T1000 (cell line): ENCODE measurements around the gene PGM1.

Source experiments
- DNase-seq: peaks from one replicate; lab custom pipeline; 2025; ENCODE audit warnings: mixed read lengths; lab: John Stamatoyannopoulos, UW

Gene PGM1

DNA sequence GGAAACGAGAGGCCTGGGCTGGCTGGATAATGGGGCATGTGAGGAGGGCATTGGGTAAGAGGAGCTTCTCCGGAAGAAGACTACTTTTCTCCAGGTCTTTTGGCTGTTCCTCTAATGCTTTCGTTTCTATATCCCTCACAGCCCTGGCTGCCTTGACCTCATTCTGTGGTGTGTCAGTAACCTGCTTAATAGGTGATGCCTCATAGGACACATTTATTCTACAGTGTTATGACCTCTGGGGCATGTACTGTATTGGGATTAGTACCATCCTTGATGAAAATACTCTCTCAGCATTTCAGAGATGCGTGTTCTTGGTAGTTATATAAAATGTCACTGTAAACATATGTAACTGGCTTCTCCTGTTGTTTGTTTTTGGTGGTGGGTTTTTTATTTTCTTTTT is 40.1 kb downstream of the PGM1 start:
- DNase-seq = no peak

GRCh38 chr1:63634471-63634870 is 41.3 kb downstream of the PGM1 start:
- DNase-seq = no peak

- no peak for DNase-seq
Observed at GRCh38 chr1:63635681-63636080, 42.5 kb downstream of the PGM1 start.

GRCh38 chr1:63636192-63637105 is 43.2 kb downstream of the PGM1 start:
- DNase-seq = no peak

DNA sequence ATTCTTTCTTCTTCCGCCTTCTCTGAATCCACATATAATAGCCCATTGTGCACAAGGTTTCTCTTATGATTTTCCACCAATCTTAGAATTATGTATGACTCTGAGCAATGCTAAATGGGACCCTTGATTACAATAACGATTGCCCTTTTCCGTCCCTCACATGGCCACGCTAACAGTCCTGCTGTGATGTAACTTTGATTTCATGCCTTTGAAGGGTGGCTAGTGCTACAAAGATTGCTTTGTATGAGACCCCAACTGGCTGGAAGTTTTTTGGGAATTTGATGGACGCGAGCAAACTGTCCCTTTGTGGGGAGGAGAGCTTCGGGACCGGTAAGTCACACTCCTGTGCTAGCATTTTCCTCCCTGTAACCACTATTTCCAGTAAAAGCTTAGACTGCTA is 45.3 kb downstream of the PGM1 start:
- no peak for DNase-seq

DNA sequence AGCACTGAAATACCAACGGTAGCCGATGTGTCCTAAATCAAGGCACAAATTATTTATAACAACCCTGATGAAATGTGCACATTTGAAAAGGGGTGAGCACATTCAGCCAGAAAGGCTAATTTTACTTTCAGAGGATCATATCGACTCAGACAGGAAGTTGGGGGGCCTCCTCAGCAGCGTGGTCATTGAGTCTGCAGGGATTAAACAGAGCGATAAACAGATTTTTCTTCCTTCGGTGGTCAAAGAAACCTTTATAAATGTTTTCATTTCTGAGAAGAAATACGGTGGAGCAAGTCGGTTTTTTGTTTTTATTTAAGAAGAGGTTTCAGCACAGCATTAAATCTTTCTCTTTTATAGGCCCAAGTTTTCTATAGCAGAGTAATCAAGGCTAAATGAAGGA is 45.7 kb downstream of the PGM1 start:
- DNase-seq = no peak

DNA sequence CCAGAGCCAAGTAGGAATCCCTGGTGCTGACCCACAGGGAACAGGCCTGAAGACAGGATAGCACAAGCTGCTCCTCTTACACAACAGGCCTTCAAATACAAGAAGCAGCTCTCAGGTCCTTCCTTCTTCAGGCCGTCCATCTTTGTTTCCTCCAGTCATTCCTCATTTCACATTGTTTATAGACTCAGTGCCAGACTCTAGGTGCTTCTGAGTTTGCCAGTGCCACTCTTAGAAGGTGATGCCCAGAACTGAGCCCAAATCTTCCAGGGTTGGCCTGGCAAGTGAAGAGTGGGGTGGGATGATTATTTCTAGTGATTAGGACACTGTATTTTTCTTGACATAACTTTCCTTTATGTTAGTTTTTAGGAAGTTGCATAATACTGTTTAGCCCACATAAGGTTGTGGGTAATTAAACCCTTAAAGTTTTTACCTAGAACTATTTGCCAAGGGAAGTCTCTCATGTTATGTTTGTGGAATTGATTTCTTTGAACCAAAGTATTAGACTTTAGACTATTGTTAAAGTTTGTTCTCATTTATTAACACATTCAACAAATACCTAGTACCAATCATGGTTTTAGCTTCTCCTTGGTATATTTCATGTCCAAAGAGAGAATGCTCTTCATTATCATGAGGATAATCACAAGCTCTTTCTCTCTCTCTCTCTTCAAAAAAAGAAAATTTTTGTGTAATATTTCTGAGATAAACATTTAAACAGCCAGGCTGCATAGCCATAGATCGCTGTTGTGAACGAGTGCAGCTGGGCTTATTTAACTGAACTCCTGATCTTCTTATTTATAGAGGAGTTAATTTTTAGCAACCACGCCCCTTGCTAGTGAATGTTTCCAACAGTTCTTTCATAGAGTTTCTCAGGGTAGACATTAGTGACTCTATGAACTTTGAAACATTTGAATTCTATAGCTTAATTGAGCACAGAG is 47.7 kb downstream of the PGM1 start:
- no peak for DNase-seq

GRCh38 chr1:63641615-63642014 is 48.4 kb downstream of the PGM1 start:
- no peak for DNase-seq

DNA sequence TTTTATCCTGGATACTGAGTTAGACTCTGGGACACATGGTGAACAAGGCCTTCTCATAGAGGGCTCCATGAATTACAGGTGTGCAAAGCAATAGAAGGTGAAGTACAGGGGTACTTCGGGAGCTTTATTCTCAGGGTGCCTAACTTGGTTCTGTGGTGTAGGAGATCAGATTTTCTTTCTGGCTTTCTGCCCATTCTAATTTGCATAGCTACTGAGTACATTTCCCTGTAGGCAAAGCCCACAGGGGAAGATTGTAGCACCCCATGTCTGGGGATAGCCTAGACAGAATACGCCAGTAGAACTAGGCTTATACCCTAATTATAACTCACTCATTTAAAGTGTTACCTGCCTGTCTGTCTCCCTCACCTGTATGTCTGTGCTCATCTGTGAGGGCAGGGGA is 49.7 kb downstream of the PGM1 start:
- no peak for DNase-seq

DNA sequence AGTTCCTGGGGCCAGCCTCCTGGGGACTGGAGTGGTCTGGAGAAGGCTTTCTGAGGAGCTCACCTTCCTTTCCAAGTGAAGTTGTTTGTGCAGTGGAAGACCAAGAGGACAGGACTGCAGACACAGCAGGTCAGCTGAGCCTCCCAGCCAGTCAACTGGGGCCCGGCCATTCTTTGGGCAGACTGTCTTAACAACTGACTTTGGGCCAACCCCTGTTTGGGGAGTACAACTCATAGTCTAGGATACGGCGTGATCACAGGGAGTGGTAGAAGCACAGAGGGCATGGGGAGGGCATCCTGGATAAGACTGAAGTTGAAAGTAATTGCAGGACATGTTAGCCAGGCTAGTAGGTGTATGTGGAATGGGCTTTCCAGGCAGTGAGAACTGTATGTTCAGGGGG is 50.3 kb downstream of the PGM1 start:
- no peak for DNase-seq

GRCh38 chr1:63643926-63644325 is 50.7 kb downstream of the PGM1 start:
- DNase-seq = no peak

DNA sequence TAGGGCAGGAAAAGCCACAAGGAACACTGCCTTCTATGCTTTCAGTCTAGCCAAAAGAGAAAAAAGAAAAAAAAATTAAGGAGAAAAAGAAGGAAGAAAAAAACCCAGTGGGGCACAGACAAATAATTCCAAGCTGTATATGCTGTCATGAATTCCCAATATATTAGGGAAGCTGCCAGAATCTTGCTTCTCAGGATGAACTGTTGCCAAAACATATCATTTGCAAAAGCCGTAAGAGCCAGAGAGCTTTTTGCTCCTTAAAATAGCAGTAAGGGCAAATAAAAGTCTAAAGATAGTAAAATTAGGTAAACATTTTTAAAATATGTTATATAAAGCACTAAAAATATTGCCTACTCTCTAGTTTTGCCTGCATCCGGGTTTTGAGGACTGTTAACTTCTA is 52.1 kb downstream of the PGM1 start:
- DNase-seq = no peak

DNA sequence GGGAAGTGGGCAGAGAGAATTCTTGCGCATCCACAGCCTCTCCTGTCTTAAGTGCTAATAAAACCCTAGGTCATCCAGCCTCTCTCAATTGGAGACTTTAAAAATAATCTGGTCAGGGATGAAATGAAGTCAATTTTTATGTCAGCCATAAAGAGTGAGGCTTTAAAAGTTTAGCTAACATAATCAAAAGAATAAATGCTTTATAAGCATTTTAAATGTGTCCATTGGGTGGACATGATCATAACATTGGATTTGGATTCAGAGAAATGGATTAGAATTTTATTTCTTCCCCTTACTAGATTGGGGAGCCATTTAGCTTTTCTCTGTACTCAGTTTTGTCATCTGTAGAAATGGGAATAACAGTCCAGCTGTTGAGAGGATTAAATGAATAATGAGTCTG is 55.5 kb downstream of the PGM1 start:
- no peak for DNase-seq

DNA sequence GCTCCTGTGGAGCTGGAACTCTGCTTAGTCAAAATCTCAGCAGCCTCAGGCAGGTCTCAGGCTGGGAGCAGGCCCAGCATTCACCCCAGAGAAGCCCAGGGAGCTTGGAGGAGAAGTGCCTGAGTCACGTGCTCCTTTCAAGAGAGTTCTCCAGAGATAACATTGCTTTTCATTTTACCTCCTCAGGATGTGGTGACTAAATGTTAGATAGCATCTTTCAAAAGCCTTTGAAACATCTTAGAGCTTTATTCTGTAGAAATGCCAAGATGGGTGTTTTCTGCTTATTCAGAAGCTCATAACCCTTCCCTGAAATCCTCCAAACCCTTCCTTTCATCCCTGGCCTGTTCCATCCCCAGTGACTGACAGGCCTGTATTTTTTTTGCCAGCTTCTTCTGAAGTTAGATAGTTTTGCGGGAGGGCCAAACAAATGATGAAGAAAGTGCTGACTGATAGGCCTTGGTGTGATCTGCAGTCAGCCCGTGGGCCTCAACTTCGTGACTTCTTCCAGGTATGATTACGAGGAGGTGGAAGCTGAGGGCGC is 58.0 kb downstream of the PGM1 start:
- DNase-seq = peak; percentile 32

DNA sequence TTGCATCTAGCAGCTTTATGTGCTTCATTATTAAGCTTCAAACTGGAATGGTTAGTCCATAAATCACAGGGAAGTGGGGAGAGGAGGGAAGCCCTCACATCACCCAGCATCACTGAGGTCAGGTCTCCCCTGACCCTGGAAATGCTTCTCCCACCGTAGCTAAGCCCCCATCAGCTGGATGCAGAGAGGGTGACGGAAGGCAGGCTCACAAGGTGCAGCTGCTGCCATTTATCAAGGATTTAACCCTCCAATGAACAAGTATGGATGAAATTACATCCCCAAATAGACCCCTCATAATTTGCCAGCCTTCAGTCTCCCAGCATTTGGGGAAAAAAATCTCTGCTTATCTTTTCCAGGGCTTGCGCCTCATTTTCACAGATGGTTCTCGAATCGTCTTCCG is 60.8 kb downstream of the PGM1 start:
- DNase-seq = no peak

- no peak for DNase-seq
Observed at GRCh38 chr1:63659448-63659847, 66.2 kb downstream of the PGM1 start.

DNA sequence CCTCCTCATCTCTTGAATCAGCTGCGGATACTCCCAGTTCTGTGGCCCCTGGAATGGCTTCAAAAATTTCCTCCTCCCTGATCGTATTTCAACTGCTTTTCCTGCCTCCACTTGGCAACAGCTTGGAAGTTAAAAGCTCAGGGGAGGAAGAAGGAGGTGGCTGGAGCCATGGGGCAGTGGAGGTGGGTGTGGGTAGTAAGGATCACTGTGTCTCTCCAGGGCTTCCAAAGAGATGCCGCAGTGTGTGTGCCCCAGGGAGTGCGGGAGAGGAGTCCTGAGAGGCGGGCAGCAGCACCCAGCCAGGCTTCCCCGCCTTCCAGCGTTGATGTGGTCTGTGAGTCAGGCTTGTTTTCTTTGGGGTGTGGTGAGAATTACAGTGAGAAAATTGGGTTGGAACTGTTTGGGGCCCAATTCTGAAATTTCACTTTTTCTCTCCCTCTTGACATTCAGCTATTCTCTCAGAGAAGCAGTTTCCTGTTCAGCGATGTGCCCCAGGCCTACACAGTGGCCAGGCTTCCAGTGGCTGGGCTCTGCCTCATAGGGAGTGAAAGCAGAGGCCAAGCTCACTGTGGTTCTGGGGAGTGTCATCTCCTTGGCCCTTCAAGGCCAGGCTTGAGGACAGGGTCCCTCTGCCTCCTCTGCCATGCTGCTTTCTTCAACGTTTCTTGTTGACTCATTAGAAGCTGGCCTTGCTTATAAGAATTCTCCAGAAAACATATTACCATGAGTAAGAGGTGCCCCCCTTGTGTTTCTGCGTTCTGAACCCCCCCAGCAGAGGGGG is 69.0 kb downstream of the PGM1 start:
- peak; percentile 73 for DNase-seq

GRCh38 chr1:63662841-63663240 is 69.6 kb downstream of the PGM1 start:
- DNase-seq = peak; percentile 62

DNA sequence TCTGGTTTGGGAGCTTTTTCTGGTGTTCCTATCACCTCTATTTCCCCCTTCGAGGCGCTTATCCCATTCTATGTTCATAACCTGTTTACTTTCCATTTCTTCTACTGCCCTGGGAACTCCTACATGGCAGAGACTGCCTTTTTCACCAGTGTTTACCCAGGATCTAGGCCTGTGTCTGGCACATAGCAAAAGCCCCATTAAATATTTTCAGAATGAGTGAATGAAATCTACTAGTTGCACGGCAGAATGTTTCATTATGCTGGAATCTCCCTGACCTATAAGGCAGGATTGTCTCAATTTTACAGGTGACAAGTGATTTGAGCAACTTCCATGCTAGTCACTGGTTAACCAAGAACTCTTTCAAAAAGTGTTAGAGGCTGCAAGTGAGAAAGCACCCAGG is 70.1 kb downstream of the PGM1 start:
- no peak for DNase-seq

- no peak for DNase-seq
Observed at GRCh38 chr1:63663873-63664272, 70.7 kb downstream of the PGM1 start.

GRCh38 chr1:63664742-63665141 is 71.5 kb downstream of the PGM1 start:
- no peak for DNase-seq

DNA sequence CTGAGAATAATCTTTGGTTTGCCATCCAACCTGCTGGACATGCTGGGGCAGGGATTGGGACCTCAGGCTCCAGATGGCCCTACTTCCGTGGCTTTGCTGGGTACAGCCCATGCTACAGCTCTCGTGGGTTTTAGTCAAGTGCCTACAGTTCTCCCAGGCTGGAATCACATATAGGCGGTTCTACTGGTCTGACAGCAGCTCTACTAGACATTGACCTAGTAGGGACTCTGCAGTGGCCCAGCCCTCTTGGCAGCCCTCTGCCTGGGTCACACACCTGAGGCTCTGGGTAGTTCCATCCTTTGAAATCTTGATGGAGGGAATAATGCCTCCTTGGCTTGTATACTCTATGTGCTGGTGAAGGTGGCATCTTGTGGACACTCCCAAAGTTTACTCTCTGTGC is 72.2 kb downstream of the PGM1 start:
- DNase-seq = no peak
